Progenitor cell of endocrine pancreas (in vitro differentiated cells): ENCODE measurements around the gene TTC28. TPM values are rescaled to one million over a fixed set of nuclear protein-coding genes. Genes with fewer than 3 reads are reported as not detected.

Experiments used
- DNase-seq: peaks from one replicate; pipeline ENCODE4 v3.0.0; 2021; ENCODE audit warnings: low spot score; ENCODE audit not compliant: unreplicated experiment
- H3K27ac Mint-ChIP-seq: 2 replicates; pipeline ENCODE4 v1.8.0; 2021; ENCODE audit warnings: mild to moderate bottlenecking, moderate library complexity, mixed read lengths
- H3K27me3 Mint-ChIP-seq: 2 replicates; pipeline ENCODE4 v1.8.0; 2021; ENCODE audit warnings: mixed read lengths
- H3K36me3 Mint-ChIP-seq: 2 replicates; pipeline ENCODE4 v1.8.0; 2022; ENCODE audit warnings: mixed read lengths; ENCODE audit not compliant: insufficient read depth
- H3K4me1 Mint-ChIP-seq: 2 replicates; pipeline ENCODE4 v1.8.0; 2021; ENCODE audit warnings: low read depth, mixed read lengths
- H3K4me3 Mint-ChIP-seq: 2 replicates; pipeline ENCODE4 v1.8.0; 2021; ENCODE audit warnings: low read depth, mild to moderate bottlenecking, moderate library complexity, mixed read lengths
- H3K9me3 Mint-ChIP-seq: 2 replicates; pipeline ENCODE4 v1.8.0; 2021; ENCODE audit warnings: low read depth, mixed read lengths
- total RNA-seq: library from RNA; stranded (reverse); gene quantifications from 2 replicates; pipeline ENCODE4 v1.2.1, GENCODE V29; 2021
- TF ChIP-seq, protein P1 (sequence below): fragments of 200-600 bp; sonication (generic); IDR thresholded peaks from one replicate; pipeline ENCODE4 v1.5.0; 2021; ENCODE audit warnings: antibody characterized with exemption, mild to moderate bottlenecking; ENCODE audit not compliant: unreplicated experiment

TTC28 gene
- total RNA-seq, 1 donor from 2014 or later, result 35.2 TPM

DNA sequence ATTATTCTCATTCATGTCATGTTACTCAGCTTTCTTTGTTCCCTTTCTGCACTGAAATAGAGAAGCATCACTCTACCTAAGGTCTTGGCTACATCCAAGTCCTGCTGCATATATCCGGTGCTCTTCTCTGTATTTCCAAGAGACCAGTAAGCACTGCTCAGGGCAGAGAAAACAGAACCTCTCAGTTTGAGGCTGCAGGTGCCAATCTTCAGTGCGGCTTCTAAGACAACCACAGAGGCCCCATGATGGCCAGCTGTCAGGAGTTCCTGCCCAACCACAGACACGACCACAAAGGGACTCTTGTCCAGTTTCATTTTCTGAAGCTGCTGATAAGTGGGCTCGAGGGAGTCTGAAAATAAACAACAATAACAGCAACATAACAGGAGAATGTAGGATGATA is 382.1 kb downstream of the TTC28 start:
- TF ChIP-seq, protein P1, sequence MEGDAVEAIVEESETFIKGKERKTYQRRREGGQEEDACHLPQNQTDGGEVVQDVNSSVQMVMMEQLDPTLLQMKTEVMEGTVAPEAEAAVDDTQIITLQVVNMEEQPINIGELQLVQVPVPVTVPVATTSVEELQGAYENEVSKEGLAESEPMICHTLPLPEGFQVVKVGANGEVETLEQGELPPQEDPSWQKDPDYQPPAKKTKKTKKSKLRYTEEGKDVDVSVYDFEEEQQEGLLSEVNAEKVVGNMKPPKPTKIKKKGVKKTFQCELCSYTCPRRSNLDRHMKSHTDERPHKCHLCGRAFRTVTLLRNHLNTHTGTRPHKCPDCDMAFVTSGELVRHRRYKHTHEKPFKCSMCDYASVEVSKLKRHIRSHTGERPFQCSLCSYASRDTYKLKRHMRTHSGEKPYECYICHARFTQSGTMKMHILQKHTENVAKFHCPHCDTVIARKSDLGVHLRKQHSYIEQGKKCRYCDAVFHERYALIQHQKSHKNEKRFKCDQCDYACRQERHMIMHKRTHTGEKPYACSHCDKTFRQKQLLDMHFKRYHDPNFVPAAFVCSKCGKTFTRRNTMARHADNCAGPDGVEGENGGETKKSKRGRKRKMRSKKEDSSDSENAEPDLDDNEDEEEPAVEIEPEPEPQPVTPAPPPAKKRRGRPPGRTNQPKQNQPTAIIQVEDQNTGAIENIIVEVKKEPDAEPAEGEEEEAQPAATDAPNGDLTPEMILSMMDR, result no peak
- H3K27me3 Mint-ChIP-seq, result no peaks in the 10 kb centered on the region
- H3K4me1 Mint-ChIP-seq, result peaks cover 39% of the 10 kb centered on the region
- H3K4me3 Mint-ChIP-seq, result no peak overlapping the region
- H3K27ac Mint-ChIP-seq, result peak overlapping the region; percentile 0
- DNase-seq, result no peak
- no peaks in the 10 kb centered on the region for H3K36me3 Mint-ChIP-seq
- H3K9me3 Mint-ChIP-seq, result no peaks in the 10 kb centered on the region

DNA sequence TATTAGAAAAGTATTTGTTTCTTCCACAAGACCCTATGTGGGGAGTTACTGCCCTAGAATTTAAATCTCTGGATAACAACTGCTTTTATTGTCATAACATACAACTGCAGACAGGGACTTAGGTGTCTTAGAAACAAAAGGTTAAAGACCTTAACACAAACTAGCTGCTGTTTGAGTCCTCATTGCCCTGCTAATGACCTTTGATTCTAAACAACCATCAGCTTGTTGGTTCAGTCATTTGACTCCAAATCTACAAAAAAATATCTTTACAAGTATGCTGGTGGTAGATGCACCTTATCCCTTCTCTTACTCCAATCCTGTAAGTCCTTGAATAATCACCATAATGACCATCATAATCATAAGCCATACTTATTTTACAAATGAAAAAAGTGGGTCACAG is 383.2 kb downstream of the TTC28 start:
- H3K4me1 Mint-ChIP-seq, result peaks cover 39% of the 10 kb centered on the region
- no peak overlapping the region for H3K4me3 Mint-ChIP-seq
- no peak for DNase-seq
- TF ChIP-seq, protein P1, result no peak
- H3K9me3 Mint-ChIP-seq, result no peaks in the 10 kb centered on the region
- no peak overlapping the region for H3K27ac Mint-ChIP-seq
- no peaks in the 10 kb centered on the region for H3K36me3 Mint-ChIP-seq
- no peaks in the 10 kb centered on the region for H3K27me3 Mint-ChIP-seq

DNA sequence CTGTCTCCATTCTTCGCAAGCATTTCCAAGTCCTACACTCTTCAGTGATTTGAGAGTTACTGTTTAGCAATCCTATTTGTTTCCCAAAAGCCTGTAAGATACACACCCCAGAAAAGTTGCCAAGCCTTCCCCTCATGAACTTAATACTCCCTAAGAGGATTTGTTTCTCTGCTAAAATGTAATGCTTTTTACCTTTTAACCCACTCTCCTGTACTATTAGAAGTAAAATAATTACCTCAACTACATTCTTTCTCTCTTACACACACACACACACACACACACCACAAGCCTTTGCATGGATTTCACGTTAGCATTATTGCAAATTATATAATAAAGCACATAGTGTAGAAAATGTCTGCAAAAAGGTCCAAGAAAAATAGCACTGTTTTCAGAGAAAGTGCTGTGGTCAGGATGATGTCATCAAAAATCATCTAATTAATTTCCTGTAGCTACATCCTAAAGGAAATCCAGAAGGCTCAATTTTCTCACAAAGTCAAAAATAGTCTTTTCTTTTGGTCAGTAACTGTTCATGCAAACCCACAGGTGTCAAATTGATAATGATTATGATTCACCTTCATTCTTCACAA is 396.5 kb downstream of the TTC28 start:
- H3K27me3 Mint-ChIP-seq, result no peaks in the 10 kb centered on the region
- no peak for DNase-seq
- peaks cover 5% of the 10 kb centered on the region for H3K4me1 Mint-ChIP-seq
- H3K4me3 Mint-ChIP-seq, result no peak overlapping the region
- TF ChIP-seq, protein P1, result no peak
- no peaks in the 10 kb centered on the region for H3K9me3 Mint-ChIP-seq
- H3K36me3 Mint-ChIP-seq, result no peaks in the 10 kb centered on the region
- peak overlapping the region; percentile 70 for H3K27ac Mint-ChIP-seq

DNA sequence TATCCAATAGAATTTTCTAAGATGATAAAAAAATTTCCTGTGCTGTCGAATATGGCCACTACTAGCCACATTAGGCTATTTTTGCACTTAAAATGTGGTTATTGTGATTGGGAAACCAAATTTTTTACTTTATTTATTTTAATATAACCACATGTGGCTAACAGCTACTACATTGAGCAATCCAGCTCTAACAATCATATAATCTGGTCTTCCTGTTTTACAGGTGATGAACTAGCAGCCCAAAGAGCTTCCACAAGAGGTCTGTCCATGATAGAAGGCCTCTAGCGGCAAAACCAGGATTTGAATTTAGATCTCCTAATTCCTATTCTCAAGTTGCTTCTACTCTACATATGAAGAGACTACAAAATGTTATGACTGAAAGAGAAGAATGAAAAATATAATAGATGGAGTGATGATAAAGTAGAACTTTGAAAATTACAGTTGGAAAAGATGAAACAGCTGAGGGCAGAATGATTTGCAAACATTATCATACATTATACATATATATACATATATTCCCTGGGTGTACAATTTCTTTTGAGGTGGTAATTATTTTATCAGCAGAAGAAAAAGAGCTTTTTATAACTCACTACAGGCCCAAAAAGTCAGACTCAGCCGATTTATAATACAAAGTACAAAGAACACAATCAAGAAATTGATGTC is 397.1 kb downstream of the TTC28 start:
- TF ChIP-seq, protein P1, result no peak
- Mint-ChIP-seq H3K27me3 (no peaks in the 10 kb centered on the region), H3K4me1 (peaks cover 5% of the 10 kb centered on the region), H3K27ac (peak overlapping the region; percentile 70), H3K36me3 (no peaks in the 10 kb centered on the region), H3K9me3 (no peaks in the 10 kb centered on the region), H3K4me3 (no peak overlapping the region)
- no peak for DNase-seq

DNA sequence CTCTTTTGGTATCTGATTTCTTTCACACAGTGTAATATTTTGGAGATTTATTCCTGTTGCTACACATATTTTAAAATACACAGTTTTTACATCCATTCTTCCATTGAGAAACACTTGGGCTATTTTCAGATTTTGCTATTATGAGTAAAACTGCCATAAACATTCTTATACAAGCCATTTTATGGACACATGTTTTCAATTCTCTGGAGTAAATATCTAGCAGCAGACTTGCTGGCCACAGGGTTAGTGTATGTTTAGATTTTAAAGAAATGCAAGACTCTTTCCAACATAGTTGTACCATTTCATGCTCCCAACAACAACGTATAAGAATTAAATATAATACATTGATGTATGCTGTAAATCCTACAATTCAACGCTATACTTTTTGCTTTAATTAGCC is 399.8 kb downstream of the TTC28 start:
- DNase-seq, result no peak
- Mint-ChIP-seq H3K9me3 (no peaks in the 10 kb centered on the region), H3K27me3 (no peaks in the 10 kb centered on the region), H3K27ac (no peak overlapping the region), H3K4me1 (peaks cover 5% of the 10 kb centered on the region), H3K36me3 (no peaks in the 10 kb centered on the region), H3K4me3 (no peak overlapping the region)
- TF ChIP-seq, protein P1, result no peak
